ENCODE measurements around the gene ZBED4.

Gene ZBED4

DNA sequence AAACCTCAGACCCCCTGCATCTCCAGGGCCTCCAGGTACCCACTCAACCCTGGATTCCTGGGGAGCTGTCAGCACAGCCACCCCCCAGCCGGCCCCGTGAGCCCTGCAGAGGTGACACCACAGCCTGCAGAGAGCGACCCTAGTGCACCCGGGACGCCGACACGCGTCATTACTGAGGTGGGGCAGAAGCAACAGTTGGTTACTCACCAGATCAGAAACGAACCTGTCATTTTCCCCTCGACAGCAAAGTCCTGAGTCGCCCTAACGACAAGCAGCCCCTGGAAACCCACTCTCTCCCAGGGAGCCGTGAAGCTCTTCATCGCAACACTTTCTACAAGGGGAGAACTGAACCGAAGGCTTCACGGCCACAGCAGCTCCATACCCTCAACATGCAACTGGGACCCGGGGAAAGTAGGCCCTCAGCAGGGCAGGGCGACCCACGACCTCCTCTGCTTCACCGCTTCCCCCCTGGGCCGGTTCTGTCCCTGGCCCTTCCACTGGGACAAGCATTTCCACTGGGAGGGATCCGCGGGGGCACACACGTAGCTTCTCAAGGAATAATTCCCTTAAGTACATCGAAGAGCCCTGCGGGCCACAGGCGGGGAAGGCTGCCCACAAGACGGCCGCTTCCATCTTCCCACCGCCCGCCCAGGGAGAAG is 27.6 kb upstream of the ZBED4 start:
- peak; percentile 21 for DNase-seq (ENCODE audit: low spot score)

- peak; percentile 12 for DNase-seq (ENCODE audit: low spot score)
Measured at GRCh38 chr22:49826603-49827270, 26.9 kb upstream of the ZBED4 start.

DNA sequence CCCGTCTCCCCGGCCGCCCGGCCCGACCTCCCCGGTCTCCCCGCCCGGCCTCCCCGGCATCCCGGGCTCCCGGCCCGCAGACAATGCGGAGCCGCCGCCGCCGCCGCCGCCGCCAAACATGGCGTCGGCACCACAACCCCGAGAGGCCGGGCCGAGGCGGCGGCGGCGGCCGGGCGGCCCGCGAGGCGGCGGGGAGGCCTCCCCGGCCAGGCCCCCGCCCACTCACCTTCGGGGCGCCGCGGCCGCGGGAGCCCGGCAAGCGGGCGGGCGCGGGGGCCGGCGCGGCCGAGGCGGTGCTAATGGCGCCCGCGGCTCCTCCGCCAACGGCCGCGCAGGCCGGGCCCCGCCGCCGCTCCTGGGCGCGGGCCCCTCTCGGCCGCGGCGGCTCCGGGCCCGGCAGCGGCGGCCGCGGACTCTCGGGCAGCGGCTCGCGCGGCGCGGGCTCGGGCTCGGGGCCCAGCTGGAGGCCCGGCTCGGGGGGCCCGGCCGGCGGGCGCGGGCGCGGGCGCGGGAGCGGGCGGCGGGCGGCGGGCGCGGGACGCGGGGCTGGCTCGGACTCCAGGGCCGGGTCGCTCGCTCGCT is 26.3 kb upstream of the ZBED4 start:
- no peak for DNase-seq (ENCODE audit: low spot score)

DNA sequence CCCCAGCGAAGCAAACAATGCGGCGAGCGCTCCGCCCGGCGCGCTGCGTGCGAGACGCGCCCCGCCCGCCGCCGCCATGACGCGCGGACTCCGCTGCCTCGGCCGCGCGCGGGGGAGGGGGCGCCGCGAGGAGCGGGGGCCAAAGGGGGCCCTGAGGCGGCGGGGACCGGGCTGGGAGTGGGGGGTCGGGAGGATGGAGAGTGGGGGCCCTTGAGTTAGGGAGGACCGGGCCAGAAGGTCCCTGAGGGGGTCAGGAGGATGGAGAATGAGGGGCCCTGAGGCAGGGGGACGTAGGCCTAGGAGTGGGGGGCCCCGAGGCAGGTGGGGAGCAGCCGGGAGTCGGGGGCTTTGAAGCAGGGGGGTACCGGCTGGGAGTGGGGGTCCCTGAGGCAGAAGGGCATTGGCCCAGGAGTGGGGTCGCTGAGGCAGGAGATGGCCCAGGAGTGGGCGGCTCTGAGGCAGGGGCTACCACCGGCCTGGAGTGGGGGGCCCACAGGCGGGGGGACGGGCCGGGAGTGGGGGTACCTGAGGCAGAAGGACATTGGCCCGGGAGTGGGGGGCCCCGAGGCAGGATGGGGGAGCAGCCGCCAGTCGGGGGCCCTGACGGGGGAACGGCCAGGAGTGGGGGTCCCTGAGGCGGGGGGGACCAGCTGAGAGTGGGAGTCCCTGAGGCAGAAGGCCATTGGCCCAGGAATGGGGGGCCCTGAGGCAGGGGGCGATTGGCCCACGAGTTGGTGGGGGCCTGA is 25.6 kb upstream of the ZBED4 start, which contains the start of gene BRD1:
TSS of gene BRD1 (minus strand) at position 21 of the 746 bp plus-strand sequence. CDS start 3,556 bp downstream, outside the sequence.
- DNase-seq (ENCODE audit: low spot score): peak; percentile 32

GRCh38 chr22:49828599-49828965 is 25.1 kb upstream of the ZBED4 start:
- no peak for DNase-seq (ENCODE audit: low spot score)

DNA sequence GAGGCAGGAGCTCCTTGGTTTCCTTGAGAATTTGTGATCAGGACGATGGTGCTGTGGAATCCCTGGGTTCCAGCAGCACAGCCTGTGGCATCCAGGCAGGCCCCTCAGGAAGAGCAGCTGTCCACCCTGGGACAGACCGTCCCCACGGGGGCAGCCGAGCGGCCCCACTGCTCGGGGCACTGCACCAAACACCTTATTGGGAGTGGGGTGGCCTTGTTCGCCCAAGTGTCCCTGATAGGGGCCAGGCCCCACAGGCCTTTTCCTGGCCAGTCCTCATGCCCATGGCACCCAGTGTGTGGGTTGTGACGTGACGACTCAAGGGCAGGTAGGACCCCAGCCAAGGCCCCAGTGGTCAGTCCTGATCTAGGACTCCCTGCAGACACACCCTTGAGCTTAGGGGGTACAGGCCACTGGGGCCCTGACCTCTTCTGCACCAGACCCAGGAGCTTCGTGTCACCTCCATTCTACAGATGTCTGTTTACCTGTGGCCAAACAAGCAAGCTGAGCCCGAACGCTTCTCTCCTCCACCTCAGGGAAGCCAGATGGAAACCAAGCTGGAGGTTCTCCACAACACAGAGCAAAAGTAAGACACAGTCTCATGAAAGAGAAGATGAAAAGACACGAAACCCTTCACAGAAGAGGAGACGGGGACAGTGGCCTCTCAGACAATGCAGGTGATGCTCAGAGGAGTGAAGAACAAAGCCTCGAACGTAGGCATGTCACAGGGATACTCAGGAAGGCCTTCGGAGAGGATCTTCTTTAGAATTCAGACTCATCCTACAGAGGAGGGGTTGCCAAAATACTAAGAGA is 24.4 kb upstream of the ZBED4 start:
- DNase-seq (ENCODE audit: low spot score): no peak

DNA sequence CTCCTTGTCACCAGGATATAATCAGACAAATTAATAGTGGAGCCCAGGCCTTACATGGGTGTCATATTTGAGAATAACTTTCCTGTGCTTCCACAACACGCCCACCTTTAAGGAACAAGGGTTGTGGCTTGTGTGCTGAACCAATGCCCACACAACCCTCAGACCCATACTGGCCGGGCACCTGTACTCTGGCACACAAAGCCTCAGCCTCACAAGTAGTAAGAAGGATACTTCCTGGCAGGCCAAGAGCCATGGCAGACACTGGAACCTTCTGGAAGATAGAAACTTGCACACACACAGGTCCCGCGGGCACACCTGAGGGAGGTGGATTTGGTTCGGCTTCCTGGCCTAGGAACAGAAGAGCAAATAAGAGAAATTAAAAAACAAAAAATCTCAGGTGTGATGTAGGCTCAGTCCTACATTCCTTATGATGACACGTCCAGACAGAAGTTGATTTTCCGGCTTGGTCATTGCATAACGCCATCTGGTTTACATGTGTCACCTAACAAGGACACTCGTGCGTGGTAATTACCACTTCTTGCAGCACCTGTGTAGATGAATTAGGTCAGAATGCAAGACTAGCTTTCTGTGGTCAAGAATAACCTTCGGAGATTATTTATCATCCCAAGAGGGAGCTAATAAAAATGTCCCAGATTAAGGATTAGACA is 20.2 kb upstream of the ZBED4 start:
- DNase-seq (ENCODE audit: low spot score): no peak

GRCh38 chr22:49838771-49839717 is 14.6 kb upstream of the ZBED4 start:
- no peak for DNase-seq (ENCODE audit: low spot score)

DNA sequence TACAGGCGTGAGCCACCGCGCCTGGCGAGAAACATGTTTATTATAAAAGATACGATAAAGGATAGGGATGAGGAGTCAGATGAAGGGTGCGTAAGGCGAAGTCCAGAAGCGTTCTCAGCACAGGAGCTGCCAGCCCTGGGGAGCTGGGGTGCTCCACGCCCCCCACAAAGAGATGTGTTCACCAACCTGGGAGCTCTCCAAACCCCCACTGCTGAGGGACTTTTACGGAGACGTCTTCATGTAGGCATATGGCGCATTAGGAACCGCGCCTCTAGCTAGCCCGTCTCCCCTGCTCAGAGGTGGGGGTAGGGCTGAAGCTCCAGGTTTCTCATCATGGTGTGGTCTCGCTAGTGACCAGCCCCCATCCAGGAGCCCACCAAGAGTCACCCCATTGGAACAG is 8.4 kb upstream of the ZBED4 start:
- no peak for DNase-seq (ENCODE audit: low spot score)

- DNase-seq (ENCODE audit: low spot score): no peak
Measured at GRCh38 chr22:49845666-49846459, 7.8 kb upstream of the ZBED4 start.

DNA sequence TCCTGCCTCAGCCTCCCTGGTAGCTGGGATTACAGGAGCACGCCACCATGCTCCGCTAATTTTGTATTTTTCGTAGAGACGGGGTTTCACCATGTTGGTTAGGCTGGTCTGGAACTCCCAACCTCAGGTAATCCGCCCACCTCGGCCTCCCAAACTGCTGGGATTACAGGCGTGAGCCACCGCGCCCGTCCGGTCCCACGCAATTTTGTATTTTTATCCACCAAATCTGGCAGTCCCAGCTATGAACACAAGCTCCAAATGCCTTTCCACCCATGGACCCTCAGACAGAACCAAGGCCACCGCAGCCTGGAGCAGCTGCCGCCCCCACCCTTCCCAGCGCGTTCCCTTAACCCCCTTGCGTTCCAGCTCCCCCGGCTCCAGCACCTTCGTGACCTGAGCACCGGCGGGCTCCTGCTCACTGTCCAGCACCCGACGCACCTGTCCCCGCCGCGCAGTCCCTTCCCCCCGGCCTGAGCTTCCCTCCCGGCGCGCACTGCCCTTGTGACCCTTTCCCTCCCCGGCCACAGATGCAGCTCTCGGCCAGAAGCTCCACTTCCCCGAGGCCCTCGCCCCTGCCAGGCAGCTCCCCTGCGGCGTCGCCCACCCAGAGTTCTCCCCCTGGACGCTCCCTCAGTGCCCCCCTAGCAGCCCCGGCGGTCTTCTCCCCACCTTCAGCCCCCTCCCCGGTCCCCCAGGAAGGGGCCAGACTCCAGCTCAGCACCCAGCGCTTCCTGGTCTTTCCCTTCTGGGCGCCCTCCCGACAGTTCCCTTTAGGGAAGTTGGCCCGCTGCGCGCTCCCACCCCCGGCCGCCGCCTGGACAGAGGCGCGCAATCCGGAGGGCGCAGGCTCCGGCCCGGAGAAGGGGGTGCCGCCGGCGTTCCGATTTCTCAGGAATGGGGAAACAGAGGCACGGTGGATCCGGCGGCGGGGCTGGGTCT is 5.6 kb upstream of the ZBED4 start:
- no peak for DNase-seq (ENCODE audit: low spot score)

- no peak for DNase-seq (ENCODE audit: low spot score)
Measured at GRCh38 chr22:49848690-49849160, 4.9 kb upstream of the ZBED4 start.

DNA sequence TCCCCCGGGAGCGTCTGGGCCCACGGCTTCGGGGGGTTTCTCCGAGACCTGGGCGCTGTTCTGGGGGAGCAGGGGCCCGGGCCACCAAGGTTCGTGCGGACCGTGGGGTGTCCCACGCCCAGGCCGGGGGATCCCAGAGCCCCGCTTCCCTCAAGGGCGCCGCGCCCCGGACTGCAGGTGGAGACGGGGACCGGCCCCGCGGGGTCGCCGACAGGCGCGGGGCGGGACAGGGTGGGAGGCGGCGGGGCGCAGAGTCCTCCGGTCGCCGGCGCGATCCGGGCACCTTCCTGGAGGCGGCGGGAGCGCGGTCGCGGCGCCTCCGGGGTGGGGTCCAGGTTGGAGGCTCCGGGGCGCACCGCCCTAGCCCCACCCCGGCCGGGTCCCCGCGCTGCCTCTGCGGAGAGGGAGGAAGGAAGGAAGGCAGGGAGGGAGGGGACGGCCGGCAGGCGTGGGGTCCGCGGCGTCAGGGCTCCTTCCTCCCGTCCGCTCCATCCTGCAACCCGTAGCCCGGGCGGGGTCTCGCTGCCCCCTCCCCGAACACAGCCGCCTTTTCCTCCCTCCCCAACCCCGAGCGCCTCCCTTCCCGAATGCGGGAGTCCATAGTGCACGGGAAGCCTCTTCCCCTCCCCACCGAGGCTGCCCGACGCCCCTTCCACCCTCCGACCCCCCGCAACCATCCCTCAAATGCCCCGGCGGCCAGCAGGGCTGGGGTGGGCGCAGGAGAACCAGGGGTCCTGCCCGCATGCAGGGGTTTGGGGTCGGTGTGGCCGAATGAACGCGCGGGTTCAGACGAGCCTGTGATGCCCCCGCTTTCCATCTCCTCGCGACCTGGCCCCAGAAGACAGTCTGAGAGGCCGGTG is 4.3 kb upstream of the ZBED4 start:
- DNase-seq (ENCODE audit: low spot score): no peak

GRCh38 chr22:49850021-49850911 is 3.4 kb upstream of the ZBED4 start:
- DNase-seq (ENCODE audit: low spot score): no peak

GRCh38 chr22:49850959-49851802 is 2.5 kb upstream of the ZBED4 start:
- no peak for DNase-seq (ENCODE audit: low spot score)
